NCI-H1092 (cell line): ENCODE data around the gene UFL1.

ENCODE experiments used
- DNase-seq: peaks from one replicate; lab custom pipeline; 2025; lab: John Stamatoyannopoulos, UW

Gene UFL1

DNA sequence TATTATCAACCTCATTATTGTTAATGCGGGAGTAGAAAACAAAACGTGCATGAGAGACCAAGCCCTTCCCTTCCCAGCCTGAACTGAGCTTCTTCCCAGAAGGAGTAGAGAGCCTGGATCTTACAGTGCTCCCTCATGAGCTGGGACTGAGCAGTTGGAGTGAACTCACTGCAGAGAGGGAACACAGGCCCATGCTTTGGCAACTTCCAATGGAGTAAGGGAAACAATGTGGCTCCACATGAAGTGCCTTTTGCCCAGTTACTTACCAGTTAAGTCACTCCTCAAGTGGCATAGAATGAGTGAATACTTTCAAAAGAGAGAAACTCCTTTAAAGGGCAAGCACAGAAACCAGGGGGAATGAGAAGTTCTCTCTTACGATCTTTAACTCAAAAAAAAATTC, 53.8 kb downstream of the UFL1 start:
- no peak for DNase-seq

DNA sequence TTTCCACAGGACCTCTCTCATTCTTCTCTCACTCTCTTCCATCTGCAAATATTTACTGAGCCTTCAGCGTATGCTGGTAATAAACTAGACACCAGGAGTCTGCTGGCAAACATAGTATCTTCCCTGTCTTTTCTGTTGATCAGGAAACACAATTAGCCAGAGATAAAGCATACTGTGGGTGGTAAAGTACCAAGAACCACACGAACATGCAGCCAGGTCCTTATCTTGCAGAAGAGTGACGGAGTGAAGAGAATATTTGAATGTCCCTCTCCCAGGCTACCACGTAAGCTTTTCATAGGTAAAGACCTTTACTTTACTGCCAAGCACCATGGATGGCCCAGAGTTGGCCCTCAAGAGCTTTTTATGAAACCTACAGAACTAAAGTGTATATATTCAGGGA, 54.6 kb downstream of the UFL1 start:
- DNase-seq: no peak

DNA sequence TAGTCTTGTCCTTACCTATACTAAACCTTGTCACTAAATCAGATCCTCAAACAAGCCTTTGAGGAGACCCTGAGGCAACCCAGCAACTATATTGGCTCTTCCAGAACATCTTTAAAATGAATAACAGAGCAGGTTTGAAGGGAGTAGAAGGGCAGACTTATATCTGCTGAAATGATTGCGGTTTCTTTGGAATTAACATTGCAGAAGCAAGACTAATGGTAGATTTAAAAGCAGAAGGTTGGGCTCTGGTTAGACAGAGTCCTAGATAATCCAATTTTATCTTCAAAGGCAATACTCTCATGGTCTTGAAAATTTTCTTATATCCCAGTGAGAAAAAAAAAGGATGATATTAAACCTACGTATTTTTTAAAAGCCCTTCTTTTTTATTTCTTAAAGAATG, 60.4 kb downstream of the UFL1 start:
- no peak for DNase-seq

DNA sequence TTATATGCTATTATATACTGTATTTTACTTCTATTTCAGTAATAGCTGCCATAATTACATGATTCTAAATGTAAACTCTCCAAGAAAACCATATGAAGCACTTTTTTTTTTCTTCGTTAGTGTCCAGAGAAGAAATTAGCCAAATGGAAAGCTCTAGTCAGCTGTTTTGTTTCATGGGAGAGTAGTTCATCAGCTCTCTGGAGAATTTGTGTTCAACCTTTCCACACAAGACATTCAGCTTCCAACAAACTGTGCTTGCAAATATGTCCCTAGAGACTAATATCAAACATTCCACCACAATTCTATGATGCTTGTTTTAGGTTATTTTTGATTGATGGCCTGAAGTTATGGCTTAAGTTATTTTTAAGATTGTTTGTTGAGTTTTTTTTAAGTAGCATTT, 60.8 kb downstream of the UFL1 start:
- DNase-seq: no peak

DNA sequence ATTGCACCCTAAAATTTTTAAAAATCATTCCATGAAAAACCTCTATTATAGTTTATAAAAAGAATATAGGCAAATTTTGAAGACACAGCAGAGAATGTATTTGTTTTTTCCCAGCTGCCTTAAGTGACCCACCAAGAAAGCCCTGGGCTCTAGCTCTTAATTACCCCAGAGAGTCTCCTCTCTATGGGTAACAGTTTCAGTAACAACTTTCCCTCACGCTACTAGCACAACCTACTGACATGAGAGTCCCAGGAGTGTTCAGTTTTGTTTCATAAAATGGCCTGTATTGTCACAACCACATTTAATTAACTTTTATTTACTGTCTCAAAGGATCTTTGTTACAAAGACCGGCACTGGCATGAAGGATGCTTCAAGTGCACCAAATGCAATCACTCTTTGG, 82.8 kb downstream of the UFL1 start:
- DNase-seq: no peak
